Astrocyte of the cerebellum (primary cell): ENCODE measurements around the gene ST3GAL2.
"Not testable (repeated sequence)": the region's sequence is repeated elsewhere in the genome, so short reads cannot be mapped to it uniquely, and the experiment has no call there.

Source experiments
- DNase-seq: peaks from one replicate; pipeline ENCODE4 v3.0.0-alpha.2; 2011; ENCODE audit warnings: low read depth
- H3K4me3 ChIP-seq: 2 replicates; pipeline ENCODE4 v1.5.1; 2011; ENCODE audit warnings: mild to moderate bottlenecking, low read depth, low read length, moderate library complexity
- in situ Hi-C: cut with HindIII; loops from 2 replicates; pipeline ENCODE4 v1.10.0; 2017; ENCODE audit warnings: low sequenced_read_pairs
- TF ChIP-seq, protein P1 (sequence below): IDR thresholded peaks from 2 replicates; pipeline ENCODE4 v1.5.1; 2012; ENCODE audit warnings: low read length, low read depth, moderate library complexity, mild to moderate bottlenecking; ENCODE audit errors: missing control alignments

The ST3GAL2 gene

GRCh38 chr16:70359552-70359951 is 79.3 kb downstream of the ST3GAL2 start:
- TF ChIP-seq, protein P1, sequence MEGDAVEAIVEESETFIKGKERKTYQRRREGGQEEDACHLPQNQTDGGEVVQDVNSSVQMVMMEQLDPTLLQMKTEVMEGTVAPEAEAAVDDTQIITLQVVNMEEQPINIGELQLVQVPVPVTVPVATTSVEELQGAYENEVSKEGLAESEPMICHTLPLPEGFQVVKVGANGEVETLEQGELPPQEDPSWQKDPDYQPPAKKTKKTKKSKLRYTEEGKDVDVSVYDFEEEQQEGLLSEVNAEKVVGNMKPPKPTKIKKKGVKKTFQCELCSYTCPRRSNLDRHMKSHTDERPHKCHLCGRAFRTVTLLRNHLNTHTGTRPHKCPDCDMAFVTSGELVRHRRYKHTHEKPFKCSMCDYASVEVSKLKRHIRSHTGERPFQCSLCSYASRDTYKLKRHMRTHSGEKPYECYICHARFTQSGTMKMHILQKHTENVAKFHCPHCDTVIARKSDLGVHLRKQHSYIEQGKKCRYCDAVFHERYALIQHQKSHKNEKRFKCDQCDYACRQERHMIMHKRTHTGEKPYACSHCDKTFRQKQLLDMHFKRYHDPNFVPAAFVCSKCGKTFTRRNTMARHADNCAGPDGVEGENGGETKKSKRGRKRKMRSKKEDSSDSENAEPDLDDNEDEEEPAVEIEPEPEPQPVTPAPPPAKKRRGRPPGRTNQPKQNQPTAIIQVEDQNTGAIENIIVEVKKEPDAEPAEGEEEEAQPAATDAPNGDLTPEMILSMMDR, result no peak
- no peak for DNase-seq
- no peak overlapping the region for H3K4me3 ChIP-seq
- in situ Hi-C loops, result no loop called here

DNA sequence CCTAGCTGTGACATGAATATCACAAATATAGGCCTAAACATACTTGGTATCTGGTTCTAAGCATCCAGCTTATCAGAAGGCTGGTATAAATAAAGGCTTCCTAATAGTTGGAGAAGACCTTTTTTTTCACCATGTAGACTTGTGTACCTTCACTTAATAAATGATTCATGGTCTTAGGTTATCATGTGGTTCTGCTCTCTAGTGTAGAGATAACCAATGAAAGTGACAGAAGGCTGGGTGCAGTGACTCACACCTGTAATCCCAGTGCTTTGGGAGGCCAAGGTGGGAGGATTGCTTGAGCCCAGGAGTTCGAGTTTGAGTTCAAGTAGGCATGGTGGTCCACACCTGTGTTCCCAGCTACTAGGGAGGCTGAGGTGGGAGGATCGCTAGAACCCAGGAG is 89.1 kb downstream of the ST3GAL2 start:
- in situ Hi-C loops, result no loop called here
- TF ChIP-seq, protein P1, result no peak

DNA sequence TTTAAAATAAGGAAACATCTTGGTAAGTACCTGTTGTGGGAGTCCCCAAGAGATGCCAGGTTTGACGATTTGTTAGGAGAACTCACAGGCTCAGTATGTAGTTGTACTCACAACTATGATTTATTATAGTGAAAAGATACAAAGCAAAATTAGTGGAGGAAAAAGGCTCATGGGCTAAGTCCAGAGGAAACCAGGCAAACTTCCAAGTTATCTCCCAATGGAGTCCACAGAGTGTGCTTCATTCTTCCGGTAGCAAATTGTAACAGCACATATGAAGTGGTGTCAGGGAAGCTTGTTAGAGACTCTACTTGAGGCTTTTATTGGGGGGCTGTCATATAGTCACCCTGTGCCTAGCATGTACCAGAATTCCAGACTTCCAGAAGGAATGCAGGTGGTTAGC is 89.9 kb downstream of the ST3GAL2 start:
- TF ChIP-seq, protein P1, result no peak
- in situ Hi-C loops, result no loop called here
- no peak for DNase-seq
- no peak overlapping the region for H3K4me3 ChIP-seq

More for the DNA sequence above, 89.1 kb downstream of the ST3GAL2 start:
- no peak for DNase-seq
- no peak overlapping the region for H3K4me3 ChIP-seq

DNA sequence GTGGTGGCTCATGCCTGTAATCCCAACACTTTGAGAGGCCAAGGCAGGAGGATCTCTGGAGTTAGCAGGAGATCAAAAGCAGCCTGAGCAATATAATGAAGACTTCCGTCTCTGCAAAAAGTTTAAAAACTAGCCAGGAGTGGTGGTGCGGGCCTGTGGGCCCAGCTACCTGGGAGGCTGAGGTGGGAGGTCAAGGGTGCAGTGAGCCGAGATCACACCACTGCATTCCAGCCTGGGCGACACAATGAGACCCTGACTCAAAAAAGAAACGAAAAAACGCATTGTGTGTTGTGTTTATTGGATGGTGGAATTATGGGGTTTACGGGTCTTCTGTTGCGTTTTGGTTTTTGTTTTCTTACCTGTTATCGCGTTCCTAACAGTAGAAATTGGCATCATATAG is 93.1 kb downstream of the ST3GAL2 start:
- peak overlapping the region; percentile 70 for H3K4me3 ChIP-seq
- in situ Hi-C loops, result no loop called here
- no peak for DNase-seq
- TF ChIP-seq, protein P1, result no peak

- DNase-seq, result no peak
- TF ChIP-seq, protein P1, result no peak
- in situ Hi-C loops, result no loop called here
- H3K4me3 ChIP-seq, result no peak overlapping the region
These were observed 96.9 kb downstream of the ST3GAL2 start for GRCh38 chr16:70342016-70342415.

GRCh38 chr16:70341600-70341999 is 97.3 kb downstream of the ST3GAL2 start:
- in situ Hi-C loops, result no loop called here
- DNase-seq, result no peak
- H3K4me3 ChIP-seq, result no peak overlapping the region
- TF ChIP-seq, protein P1, result no peak

GRCh38 chr16:70337814-70338213 is 101.1 kb downstream of the ST3GAL2 start:
- DNase-seq, result no peak
- no peak overlapping the region for H3K4me3 ChIP-seq
- in situ Hi-C loops, result no loop called here
- TF ChIP-seq, protein P1, result no peak

DNA sequence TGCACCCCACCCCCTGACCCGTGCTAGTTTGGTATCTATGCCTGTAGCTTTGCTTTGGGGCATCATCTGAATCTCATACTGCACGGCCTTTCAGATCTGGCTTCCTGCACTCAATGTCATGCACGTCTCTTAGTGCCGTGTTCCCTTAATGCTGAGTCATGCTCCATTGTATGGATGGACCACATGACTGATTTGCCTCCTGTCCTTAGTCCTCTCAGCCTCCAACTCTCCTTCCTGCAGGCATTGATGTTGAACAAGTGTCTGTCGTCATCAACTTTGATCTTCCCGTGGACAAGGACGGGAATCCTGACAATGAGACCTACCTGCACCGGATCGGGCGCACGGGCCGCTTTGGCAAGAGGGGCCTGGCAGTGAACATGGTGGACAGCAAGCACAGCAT is 106.2 kb downstream of the ST3GAL2 start:
- in situ Hi-C loops, DNase-seq, H3K4me3 ChIP-seq: not testable (repeated sequence)
